ENCODE data around the gene RPH3AL.

- TF ChIP-seq, protein P1, sequence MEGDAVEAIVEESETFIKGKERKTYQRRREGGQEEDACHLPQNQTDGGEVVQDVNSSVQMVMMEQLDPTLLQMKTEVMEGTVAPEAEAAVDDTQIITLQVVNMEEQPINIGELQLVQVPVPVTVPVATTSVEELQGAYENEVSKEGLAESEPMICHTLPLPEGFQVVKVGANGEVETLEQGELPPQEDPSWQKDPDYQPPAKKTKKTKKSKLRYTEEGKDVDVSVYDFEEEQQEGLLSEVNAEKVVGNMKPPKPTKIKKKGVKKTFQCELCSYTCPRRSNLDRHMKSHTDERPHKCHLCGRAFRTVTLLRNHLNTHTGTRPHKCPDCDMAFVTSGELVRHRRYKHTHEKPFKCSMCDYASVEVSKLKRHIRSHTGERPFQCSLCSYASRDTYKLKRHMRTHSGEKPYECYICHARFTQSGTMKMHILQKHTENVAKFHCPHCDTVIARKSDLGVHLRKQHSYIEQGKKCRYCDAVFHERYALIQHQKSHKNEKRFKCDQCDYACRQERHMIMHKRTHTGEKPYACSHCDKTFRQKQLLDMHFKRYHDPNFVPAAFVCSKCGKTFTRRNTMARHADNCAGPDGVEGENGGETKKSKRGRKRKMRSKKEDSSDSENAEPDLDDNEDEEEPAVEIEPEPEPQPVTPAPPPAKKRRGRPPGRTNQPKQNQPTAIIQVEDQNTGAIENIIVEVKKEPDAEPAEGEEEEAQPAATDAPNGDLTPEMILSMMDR (conservative IDR thresholded peaks at IDR 0.05; ENCODE audit: low read depth, low read length): no peak
- no peak for TF ChIP-seq EZH2 (IDR thresholded peaks at IDR 0.05; ENCODE audit: low read length, unreplicated experiment)
Measured at GRCh38 chr17:213286-214105, 139.1 kb downstream of the RPH3AL start.

Data from PC-3 (cell line).